HepG2 (cell line): ENCODE measurements around the gene TAB2. TPM values are rescaled to one million over a fixed set of nuclear protein-coding genes. Genes with fewer than 3 reads are reported as not detected.

Experiments used
- ETV5 ChIP-seq: IDR thresholded peaks from 2 replicates; pipeline ENCODE4 v1.6.1; 2018; ENCODE audit warnings: missing biosample characterization, missing genetic modification reagents, inconsistent platforms, borderline replicate concordance
- HHEX ChIP-seq: IDR thresholded peaks from 2 replicates; pipeline ENCODE4 v1.6.1; 2016; ENCODE audit warnings: control low read depth
- HNF1A ChIP-seq, 2 experiments: sonication (generic) in 1 of 2; formaldehyde crosslinking in 1 of 2; IDR thresholded peaks; 2 replicates each; pipeline versions ENCODE4 v1.4.0 to v1.6.1; 2016 to 2020; ENCODE audit warnings: borderline replicate concordance in 1 of 2, low read depth in 1 of 2, mild to moderate bottlenecking in 1 of 2, missing genetic modification reagents in 1 of 2
- MAFF ChIP-seq: IDR thresholded peaks from 2 replicates; pipeline ENCODE4 v1.6.1; 2011; ENCODE audit warnings: low read depth, low read length, improper control_type of control experiment
- MLLT10 ChIP-seq: sonication (generic); formaldehyde crosslinking; IDR thresholded peaks from 2 replicates; pipeline ENCODE4 v1.4.0; 2020; ENCODE audit warnings: missing genetic modification reagents
- MTERF4 ChIP-seq: sonication (generic); formaldehyde crosslinking; IDR thresholded peaks from 2 replicates; pipeline ENCODE4 v1.8.0; 2023; ENCODE audit warnings: mild to moderate bottlenecking, missing genetic modification reagents
- NFKBIZ ChIP-seq: IDR thresholded peaks from 2 replicates; pipeline ENCODE4 v1.6.1; 2018; ENCODE audit warnings: missing genetic modification reagents, missing compliant biosample characterization
- PAXIP1 ChIP-seq: sonication (generic); formaldehyde crosslinking; conservative IDR thresholded peaks from 2 replicates; pipeline ENCODE4 v1.4.0; 2020; ENCODE audit warnings: mild to moderate bottlenecking, missing genetic modification reagents, moderate library complexity
- RAD51 ChIP-seq: fragments of 450-650 bp; IDR thresholded peaks from 2 replicates; pipeline ENCODE4 v1.6.1; 2016; ENCODE audit warnings: borderline replicate concordance
- WIZ ChIP-seq: sonication (generic); formaldehyde crosslinking; IDR thresholded peaks from 2 replicates; pipeline ENCODE4 v1.5.1; 2020; ENCODE audit warnings: mild to moderate bottlenecking, missing genetic modification reagents
- ZBTB33 ChIP-seq: sonication (generic); formaldehyde crosslinking; IDR thresholded peaks from 2 replicates; pipeline ENCODE4 v1.4.0; 2020; ENCODE audit warnings: missing genetic modification reagents
- ZBTB42 ChIP-seq: sonication (generic); formaldehyde crosslinking; IDR thresholded peaks from 2 replicates; pipeline ENCODE4 v1.5.0; 2020; ENCODE audit warnings: mild to moderate bottlenecking, missing genetic modification reagents
- ZFY ChIP-seq: sonication (generic); formaldehyde crosslinking; IDR thresholded peaks from 2 replicates; pipeline ENCODE4 v1.4.0; 2020; ENCODE audit warnings: missing genetic modification reagents
- ZNF446 ChIP-seq: sonication (generic); formaldehyde crosslinking; IDR thresholded peaks from 2 replicates; pipeline ENCODE4 v1.5.0; 2020; ENCODE audit warnings: mild to moderate bottlenecking, missing genetic modification reagents
- ZNF556 ChIP-seq: sonication (generic); formaldehyde crosslinking; IDR thresholded peaks from 2 replicates; pipeline ENCODE4 v1.4.0; 2020; ENCODE audit warnings: mild to moderate bottlenecking, missing genetic modification reagents, borderline replicate concordance
- ZNF7 ChIP-seq: IDR thresholded peaks from 2 replicates; pipeline ENCODE4 v1.6.1; 2016; ENCODE audit warnings: missing biosample characterization, missing genetic modification reagents
- ZNF75D ChIP-seq: sonication (generic); formaldehyde crosslinking; IDR thresholded peaks from 2 replicates; pipeline ENCODE4 v1.8.1; 2023; ENCODE audit warnings: missing genetic modification reagents, mild to moderate bottlenecking, borderline replicate concordance
- ZNF883 ChIP-seq: sonication (generic); formaldehyde crosslinking; IDR thresholded peaks from 2 replicates; pipeline ENCODE4 v1.5.1; 2020; ENCODE audit warnings: mild to moderate bottlenecking, missing genetic modification reagents; ENCODE audit errors: not compliant biosample characterization
- polyA plus RNA-seq, 8 experiments: library from polyadenylated mRNA; depleted of rRNA in 3 of 8; stranded (reverse) in 7 of 8; unstranded in 1 of 8; fragments of >200 nt; fragmentation: Illumina TruSeq in 4 of 8; extraction: Trizol in 4 of 8; gene quantifications; 2 replicates each; pipeline versions ENCODE4 v1.2.1 to v1.2.3, GENCODE V29; 2011 to 2016; ENCODE audit warnings: low read depth in 4 of 8, missing spikeins in 1 of 8, mixed read lengths in 1 of 8; ENCODE audit not compliant: insufficient read depth in 1 of 8
- total RNA-seq, 5 experiments: library from RNA; depleted of rRNA; stranded (reverse); fragments of >200 nt; fragmentation: Illumina TruSeq; extraction: Trizol; gene quantifications; 2 replicates each; pipeline ENCODE4 v1.2.3, GENCODE V29; 2016; ENCODE audit warnings: low read depth in 1 of 5

Gene TAB2
- total and polyA plus RNA-seq, 2 of the 13 experiments (the other 11 are each of a cell fraction or from before 2014, with no cell fraction given) = 23.7 to 50.2 TPM

- TF ChIP-seq HNF1A (IDR thresholded peaks at IDR 0.05; ENCODE audit: low read depth) = no peak
- TF ChIP-seq HNF1A (CRISPR knock-in tag; IDR thresholded peaks at IDR 0.05; ENCODE audit: borderline replicate concordance) = 0 out of 2 replicates have a peak, but pooled peaks have one; percentile 42
- 0 out of 2 replicates have a peak, but pooled peaks have one; percentile 5 for TF ChIP-seq PAXIP1 (CRISPR knock-in tag)
- TF ChIP-seq ZNF883 (CRISPR knock-in tag) = no peak
- TF ChIP-seq MAFF = no peak
- peak; percentile 74; the same call in 1 of the 2 replicates for TF ChIP-seq WIZ (CRISPR knock-in tag)
- no peak for TF ChIP-seq ZBTB42 (CRISPR knock-in tag)
- TF ChIP-seq ZNF7 (CRISPR knock-in tag) = no peak
- no peak for TF ChIP-seq ZNF75D (CRISPR knock-in tag)
- 0 out of 2 replicates have a peak, but pooled peaks have one; percentile 4 for TF ChIP-seq ZFY (CRISPR knock-in tag)
- no peak for TF ChIP-seq NFKBIZ
- no peak for TF ChIP-seq HHEX (CRISPR knock-in tag)
- no peak for TF ChIP-seq ETV5
- TF ChIP-seq RAD51 = no peak
- 0 out of 2 replicates have a peak, but pooled peaks have one; percentile 25 for TF ChIP-seq MTERF4 (CRISPR knock-in tag)
- TF ChIP-seq ZNF446 (CRISPR knock-in tag) = no peak
- no peak for TF ChIP-seq ZNF556 (CRISPR knock-in tag)
- no peak for TF ChIP-seq MLLT10 (CRISPR knock-in tag)
- no peak for TF ChIP-seq ZBTB33 (CRISPR knock-in tag)
These were observed at the start of gene TAB2 (continued) for GRCh38 chr6:149317644-149318571.
